GF-D8 (cell line): Measurements from ENCODE around the gene RASGRP1.

Source experiments
- DNase-seq: peaks from one replicate; lab custom pipeline; 2025; lab: John Stamatoyannopoulos, UW

Gene RASGRP1

GRCh38 chr15:38535491-38536200, 29.0 kb downstream of the RASGRP1 start:
- DNase-seq = no peak

DNA sequence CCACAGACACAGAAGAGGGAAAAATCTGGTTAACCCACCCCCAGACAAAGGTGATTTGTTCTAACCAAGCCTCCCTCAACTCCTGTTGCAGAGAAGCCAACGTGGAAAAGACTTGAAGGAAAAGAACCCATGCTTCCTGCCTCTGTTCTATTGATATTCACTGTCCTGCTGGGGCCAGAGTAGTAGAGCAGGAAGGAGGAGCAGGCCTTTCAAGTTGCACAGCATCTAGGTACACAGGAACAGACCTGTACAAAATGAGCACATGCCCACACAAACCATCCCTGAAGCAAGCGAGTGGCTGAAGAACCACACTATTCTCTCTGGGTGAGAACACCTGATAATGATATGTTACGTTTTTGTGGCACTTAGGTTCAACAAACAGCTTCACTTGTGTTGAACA, 29.9 kb downstream of the RASGRP1 start:
- no peak for DNase-seq

DNA sequence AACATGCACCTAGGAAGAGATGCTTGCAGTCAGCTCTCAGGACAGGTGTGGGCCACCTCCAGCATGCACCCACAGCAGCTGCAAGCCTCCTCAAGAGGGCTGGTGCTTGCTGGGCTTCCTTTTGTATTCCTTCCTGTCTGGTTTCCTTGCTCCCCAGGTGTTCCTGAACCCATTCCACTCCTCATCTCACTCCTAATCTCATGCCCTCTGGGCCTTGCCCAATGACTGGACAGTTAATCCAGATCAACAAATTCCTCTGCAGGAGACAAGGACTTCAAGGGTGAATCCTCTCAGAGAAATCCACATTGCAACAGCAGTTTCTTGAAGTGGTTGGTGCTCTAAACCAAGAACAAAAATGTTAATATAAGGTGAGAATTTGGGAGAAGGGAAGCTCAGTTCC, 30.7 kb downstream of the RASGRP1 start:
- no peak for DNase-seq

- DNase-seq = no peak
These were observed 31.1 kb downstream of the RASGRP1 start for GRCh38 chr15:38533416-38533915.

GRCh38 chr15:38532728-38533127, 31.9 kb downstream of the RASGRP1 start:
- no peak for DNase-seq

GRCh38 chr15:38531509-38531908, 33.1 kb downstream of the RASGRP1 start:
- DNase-seq = no peak

GRCh38 chr15:38530113-38530512, 34.5 kb downstream of the RASGRP1 start:
- no peak for DNase-seq

GRCh38 chr15:38528294-38528693, 36.3 kb downstream of the RASGRP1 start:
- DNase-seq = no peak

DNA sequence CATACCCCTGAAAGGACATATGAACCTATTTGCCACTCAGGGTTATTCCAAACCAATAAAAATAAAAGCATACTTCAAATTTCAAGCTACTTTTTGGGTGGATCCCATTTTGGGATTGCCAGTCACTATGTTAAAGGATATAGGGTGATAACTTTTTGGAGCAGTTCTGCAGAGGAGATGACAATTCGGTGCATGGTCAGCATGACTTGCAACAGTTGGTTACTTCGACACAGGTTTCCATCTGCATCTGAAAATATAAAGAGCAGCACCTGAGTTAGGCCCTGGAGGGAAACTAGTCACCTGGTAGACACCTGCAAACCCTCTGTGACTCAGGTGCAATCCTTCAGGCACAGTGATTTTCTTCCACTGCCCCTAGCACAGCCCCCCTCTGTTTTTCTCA, 38.5 kb downstream of the RASGRP1 start:
- no peak for DNase-seq

DNA sequence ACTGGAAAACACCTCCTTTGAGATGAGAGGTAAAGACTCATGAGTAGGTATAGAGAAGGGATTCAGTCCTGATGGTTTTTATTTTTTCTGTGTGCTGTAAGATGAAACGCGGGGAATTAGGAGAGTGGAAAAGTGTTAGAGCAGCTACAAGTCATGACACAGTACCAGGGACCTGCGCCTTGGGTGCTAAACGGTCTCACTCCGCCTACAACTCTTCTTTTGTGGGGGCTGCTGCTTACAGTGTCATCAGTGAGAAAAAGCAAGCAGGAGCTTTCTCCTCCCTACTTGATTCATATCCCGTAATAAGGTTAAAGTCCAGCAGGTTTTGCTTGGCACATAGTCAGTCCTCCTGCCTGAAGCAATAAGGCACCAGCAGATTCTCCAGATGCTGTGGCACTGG, 39.1 kb downstream of the RASGRP1 start:
- DNase-seq = no peak

DNA sequence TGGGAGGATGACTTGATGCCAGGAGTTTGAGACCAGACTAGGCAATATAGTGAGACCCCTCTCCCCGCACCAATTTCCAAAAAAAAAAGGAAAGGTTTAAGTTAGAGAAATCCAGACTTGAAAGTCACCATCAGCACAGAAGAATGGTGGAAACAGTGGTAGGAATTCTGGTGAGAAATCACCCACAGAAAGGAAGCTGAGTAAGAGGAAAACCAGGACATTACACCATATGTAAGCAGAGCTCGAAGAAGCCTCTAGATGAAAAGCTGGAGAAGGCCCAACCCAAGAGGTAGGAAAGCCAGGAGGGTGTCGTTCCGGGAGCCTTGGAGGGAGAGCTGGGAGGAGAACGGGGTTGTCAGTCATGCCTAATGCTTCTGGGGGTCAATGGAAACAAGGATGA, 40.5 kb downstream of the RASGRP1 start:
- DNase-seq = no peak

GRCh38 chr15:38522922-38523321, 41.7 kb downstream of the RASGRP1 start:
- DNase-seq = no peak

- no peak for DNase-seq
These were observed 43.3 kb downstream of the RASGRP1 start for GRCh38 chr15:38521316-38521715.

- DNase-seq = no peak
These were observed 44.6 kb downstream of the RASGRP1 start for GRCh38 chr15:38520035-38520434.

DNA sequence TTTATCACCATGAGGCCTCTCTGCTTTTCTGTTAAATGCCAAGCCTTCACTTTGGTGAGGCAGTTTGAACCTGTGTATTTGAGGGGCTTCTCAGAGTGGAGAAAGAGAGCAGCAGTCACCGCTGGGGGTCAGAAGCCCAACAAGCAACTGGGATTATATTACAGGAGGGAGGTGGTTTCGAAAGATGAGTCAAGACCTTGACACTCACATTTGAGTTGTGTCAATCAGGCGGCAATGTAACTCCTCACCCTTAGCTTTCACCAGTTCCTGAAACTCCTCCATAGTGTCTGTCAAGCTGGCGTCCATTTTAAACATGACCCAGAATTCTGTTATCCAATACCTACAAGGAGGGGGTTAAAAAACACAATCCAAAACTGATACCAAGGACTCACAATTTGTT, 46.5 kb downstream of the RASGRP1 start:
- no peak for DNase-seq

DNA sequence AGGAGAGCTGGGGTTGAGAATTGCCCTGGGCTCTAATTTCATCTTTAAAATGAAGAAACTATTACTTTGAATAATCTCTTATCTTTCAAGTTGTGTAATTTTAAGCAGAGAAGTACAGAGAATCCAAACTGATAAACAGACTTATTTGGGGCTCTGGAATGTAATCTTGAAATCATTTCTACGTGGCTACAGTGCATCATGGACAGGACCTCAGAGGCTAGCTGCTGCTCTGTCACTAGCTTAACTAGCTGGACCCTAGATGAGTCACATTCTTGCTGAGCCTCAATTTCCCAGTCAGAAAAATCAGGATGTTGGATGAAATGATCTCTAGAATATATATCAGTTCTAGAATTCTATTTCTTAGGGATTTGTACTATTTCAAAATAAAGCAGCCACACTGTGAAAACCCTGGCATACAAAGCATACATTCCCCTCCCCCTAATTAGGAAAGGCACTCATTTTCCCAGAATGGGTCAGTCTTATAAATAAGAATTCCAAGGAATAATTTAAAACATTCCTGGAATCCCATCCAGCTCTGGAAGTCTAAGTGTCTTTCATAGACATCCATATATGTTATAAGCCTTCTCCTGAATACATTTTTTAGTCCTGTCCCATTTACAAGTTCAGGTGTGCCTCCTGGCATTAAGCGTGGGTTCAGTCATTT, 47.2 kb downstream of the RASGRP1 start:
- no peak for DNase-seq

DNA sequence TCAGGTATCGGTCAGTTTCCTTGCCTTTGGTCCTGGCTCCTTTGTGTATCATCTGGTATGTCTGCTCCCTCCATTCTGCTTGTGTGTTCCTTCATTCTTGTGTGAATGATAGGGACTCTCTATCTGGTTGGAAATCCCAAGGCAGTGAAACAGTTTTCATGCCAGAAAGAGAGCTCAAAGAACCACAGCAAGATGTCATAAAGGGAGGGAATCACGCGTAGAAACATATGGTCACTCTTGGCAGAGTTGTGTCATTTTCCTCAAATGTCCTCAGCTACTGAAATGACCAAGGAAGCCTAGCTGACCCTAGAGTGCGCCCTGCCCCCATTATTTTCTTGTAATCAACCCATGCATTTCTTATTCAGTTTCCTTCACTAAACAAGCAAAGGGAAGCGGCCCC, 48.0 kb downstream of the RASGRP1 start:
- no peak for DNase-seq

- no peak for DNase-seq
These were observed 50.0 kb downstream of the RASGRP1 start for GRCh38 chr15:38514601-38515000.

DNA sequence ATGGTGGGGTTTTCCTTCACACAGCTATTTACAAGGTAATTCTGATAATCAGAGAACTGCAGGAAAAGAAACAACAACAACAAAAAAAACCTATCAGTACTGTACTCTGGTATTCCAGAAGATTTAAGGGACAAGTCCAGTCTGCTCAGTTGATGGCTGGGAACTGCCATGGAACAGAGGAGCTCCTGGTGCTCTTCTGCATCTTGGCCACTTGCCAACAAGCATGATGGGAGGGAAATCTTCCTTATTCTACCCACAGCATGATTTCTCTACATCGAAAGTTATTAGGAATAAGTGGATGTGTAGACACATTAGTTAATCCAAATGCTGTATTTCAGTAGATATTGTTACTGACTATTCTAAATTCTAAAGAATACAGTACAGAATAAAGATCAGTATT, 51.7 kb downstream of the RASGRP1 start:
- DNase-seq = no peak

DNA sequence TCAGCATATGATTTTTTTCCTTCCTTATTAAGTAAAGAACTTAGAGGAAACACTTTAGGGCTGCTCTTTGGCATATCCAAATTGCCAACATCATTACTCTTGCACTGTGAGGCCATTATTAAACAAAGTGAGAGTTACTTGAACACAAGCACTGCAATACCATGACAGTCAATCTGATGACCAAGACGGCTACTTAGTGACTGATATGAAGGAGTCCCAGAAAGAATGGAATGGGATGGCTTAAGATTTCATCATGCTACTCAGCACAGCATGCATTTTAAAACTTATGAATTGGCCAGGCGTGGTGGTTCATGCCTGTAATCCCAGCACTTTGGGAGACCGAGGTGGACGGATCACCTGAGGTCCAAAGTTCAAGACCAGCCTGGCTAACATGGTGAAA, 55.5 kb downstream of the RASGRP1 start:
- no peak for DNase-seq

GRCh38 chr15:38508647-38509046, 56.0 kb downstream of the RASGRP1 start:
- DNase-seq = no peak

GRCh38 chr15:38507570-38507969, 57.0 kb downstream of the RASGRP1 start:
- no peak for DNase-seq

- DNase-seq = no peak
These were observed 57.6 kb downstream of the RASGRP1 start for GRCh38 chr15:38506997-38507396.
